ENCODE measurements around the gene CLPX.

Gene CLPX

GRCh38 chr15:65175511-65175910, 9.6 kb downstream of the CLPX start:
- no peak overlapping the region for H3K4me3 ChIP-seq (ENCODE audit: low read depth, low read length)
- in situ Hi-C loops (cut with HindIII; ENCODE audit: low sequenced_read_pairs), result no loop called here
- no peak for DNase-seq (ENCODE audit: low read depth, low spot score)
- no peak for TF ChIP-seq CTCF (IDR thresholded peaks at IDR 0.05; ENCODE audit: low read depth, low read length)

GRCh38 chr15:65174509-65174908, 10.6 kb downstream of the CLPX start:
- TF ChIP-seq CTCF (IDR thresholded peaks at IDR 0.05; ENCODE audit: low read depth, low read length), result no peak
- H3K4me3 ChIP-seq (ENCODE audit: low read depth, low read length), result no peak overlapping the region
- no peak for DNase-seq (ENCODE audit: low read depth, low spot score)
- in situ Hi-C loops (cut with HindIII; ENCODE audit: low sequenced_read_pairs), result no loop called here

- H3K4me3 ChIP-seq (ENCODE audit: low read depth, low read length), result no peak overlapping the region
- in situ Hi-C loops (cut with HindIII; ENCODE audit: low sequenced_read_pairs), result no loop called here
- DNase-seq (ENCODE audit: low read depth, low spot score), result no peak
- no peak for TF ChIP-seq CTCF (IDR thresholded peaks at IDR 0.05; ENCODE audit: low read depth, low read length)
Observed at GRCh38 chr15:65172531-65172930, 12.6 kb downstream of the CLPX start.

GRCh38 chr15:65171428-65171827, 13.7 kb downstream of the CLPX start:
- no peak for DNase-seq (ENCODE audit: low read depth, low spot score)
- no peak overlapping the region for H3K4me3 ChIP-seq (ENCODE audit: low read depth, low read length)
- in situ Hi-C loops (cut with HindIII; ENCODE audit: low sequenced_read_pairs), result no loop called here
- TF ChIP-seq CTCF (IDR thresholded peaks at IDR 0.05; ENCODE audit: low read depth, low read length), result no peak

- in situ Hi-C loops (cut with HindIII; ENCODE audit: low sequenced_read_pairs), result no loop called here
- no peak overlapping the region for H3K4me3 ChIP-seq (ENCODE audit: low read depth, low read length)
- no peak for DNase-seq (ENCODE audit: low read depth, low spot score)
- TF ChIP-seq CTCF (IDR thresholded peaks at IDR 0.05; ENCODE audit: low read depth, low read length), result no peak
Observed at GRCh38 chr15:65165875-65166274, 19.3 kb downstream of the CLPX start.

- no peak overlapping the region for H3K4me3 ChIP-seq (ENCODE audit: low read depth, low read length)
- in situ Hi-C loops (cut with HindIII; ENCODE audit: low sequenced_read_pairs), result no loop called here
- DNase-seq (ENCODE audit: low read depth, low spot score), result no peak
- no peak for TF ChIP-seq CTCF (IDR thresholded peaks at IDR 0.05; ENCODE audit: low read depth, low read length)
Observed at GRCh38 chr15:65164139-65164538, 21.0 kb downstream of the CLPX start.

GRCh38 chr15:65163041-65163440, 22.1 kb downstream of the CLPX start:
- H3K4me3 ChIP-seq (ENCODE audit: low read depth, low read length), result no peak overlapping the region
- in situ Hi-C loops (cut with HindIII; ENCODE audit: low sequenced_read_pairs), result no loop called here
- DNase-seq (ENCODE audit: low read depth, low spot score), result no peak
- TF ChIP-seq CTCF (IDR thresholded peaks at IDR 0.05; ENCODE audit: low read depth, low read length), result no peak
